ENCODE measurements around the gene RABEP1. TPM values are rescaled to one million over a fixed set of nuclear protein-coding genes. Genes with fewer than 3 reads are reported as not detected.
A peak's percentile ranks its signal among the peaks of the same experiment; 100 is the strongest.

Gene RABEP1
- total RNA-seq, 1 experiment from 2014 or later, result 53.0 TPM

- peaks cover 17% of the 10 kb centered on the region for H3K36me3 ChIP-seq (ENCODE audit: low read depth)
- DNase-seq, result no peak
- peak overlapping the region; percentile 8; the same call in 1 of the 2 replicates for H3K27ac ChIP-seq
- intact Hi-C loops (cut with micrococcal nuclease; ENCODE audit: unreplicated experiment), result no loop called here
- CTCF ChIA-PET, result no interaction called here
- H3K27me3 ChIP-seq (ENCODE audit: insufficient read depth, low read depth), result no peaks in the 10 kb centered on the region
- no peaks in the 10 kb centered on the region for H3K79me2 ChIP-seq (ENCODE audit: low read depth)
- H3K4me1 ChIP-seq (replicated peaks; ENCODE audit: insufficient read depth), result no peaks in the 10 kb centered on the region; the same call in 1 of the 2 replicates
- no peaks in the 10 kb centered on the region for H3K9me2 ChIP-seq (ENCODE audit: insufficient read depth)
- H3K9me3 ChIP-seq (ENCODE audit: insufficient read depth, low read depth), result no peaks in the 10 kb centered on the region
- POLR2A ChIA-PET (ENCODE audit: unreplicated experiment), result interaction anchor here (0.7 kb wide), 1 partner anchor 139 kb away, joined by 5 read pairs; no protein-coding TSS in a partner anchor
- H3K4me3 ChIP-seq, result no peak overlapping the region
- no peak overlapping the region for H2AFZ ChIP-seq
- no peak for TF ChIP-seq EZH2 (IDR thresholded peaks at IDR 0.05; ENCODE audit: low read depth)
- TF ChIP-seq CTCF (conservative IDR thresholded peaks at IDR 0.05), result no peak
- no peaks in the 10 kb centered on the region; the same call in 1 of the 2 replicates for H4K20me1 ChIP-seq (ENCODE audit: insufficient read depth)
- H3K4me2 ChIP-seq, result no peak overlapping the region
- peaks cover 10% of the 10 kb centered on the region; the same call in 1 of the 2 replicates for H3F3A ChIP-seq (ENCODE audit: insufficient read depth, low read depth)
- BruUV-seq (replicated peaks), result no TSS peak
These were observed 83.7 kb downstream of the RABEP1 start for GRCh38 chr17:5365831-5366230.

GRCh38 chr17:5370411-5370810 is 88.3 kb downstream of the RABEP1 start:
- Histone ChIP-seq H3K27me3 (ENCODE audit: insufficient read depth, low read depth) (no peaks in the 10 kb centered on the region), H3K4me3 (no peak overlapping the region), H2AFZ (no peak overlapping the region), H3K9me3 (ENCODE audit: insufficient read depth, low read depth) (no peaks in the 10 kb centered on the region), H3K36me3 (ENCODE audit: low read depth) (peaks cover 25% of the 10 kb centered on the region), H3K4me1 (replicated peaks; ENCODE audit: insufficient read depth) (no peaks in the 10 kb centered on the region; the same call in 1 of the 2 replicates), H3K27ac (no peak overlapping the region), H3K79me2 (ENCODE audit: low read depth) (no peaks in the 10 kb centered on the region), H3F3A (ENCODE audit: insufficient read depth, low read depth) (peaks cover 17% of the 10 kb centered on the region), H4K20me1 (ENCODE audit: insufficient read depth) (no peaks in the 10 kb centered on the region; the same call in 1 of the 2 replicates), H3K9me2 (ENCODE audit: insufficient read depth) (no peaks in the 10 kb centered on the region), H3K4me2 (no peak overlapping the region)
- CTCF ChIA-PET, result no interaction called here
- BruUV-seq (replicated peaks), result no TSS peak
- intact Hi-C loops (cut with micrococcal nuclease; ENCODE audit: unreplicated experiment), result no loop called here
- POLR2A ChIA-PET (ENCODE audit: unreplicated experiment), result no interaction called here
- DNase-seq, result no peak
- TF ChIP-seq EZH2 (IDR thresholded peaks at IDR 0.05; ENCODE audit: low read depth), result no peak
- no peak for TF ChIP-seq CTCF (conservative IDR thresholded peaks at IDR 0.05)

GRCh38 chr17:5373112-5373511 is 91.0 kb downstream of the RABEP1 start:
- Histone ChIP-seq H3K27me3 (ENCODE audit: insufficient read depth, low read depth) (no peaks in the 10 kb centered on the region), H3K27ac (no peak overlapping the region), H3K9me3 (ENCODE audit: insufficient read depth, low read depth) (no peaks in the 10 kb centered on the region), H3K79me2 (ENCODE audit: low read depth) (no peaks in the 10 kb centered on the region), H3K9me2 (ENCODE audit: insufficient read depth) (no peaks in the 10 kb centered on the region), H3K4me1 (replicated peaks; ENCODE audit: insufficient read depth) (no peaks in the 10 kb centered on the region), H3K36me3 (ENCODE audit: low read depth) (peaks cover 16% of the 10 kb centered on the region; the same call in 1 of the 2 replicates), H3K4me3 (no peak overlapping the region), H3F3A (ENCODE audit: insufficient read depth, low read depth) (peaks cover 22% of the 10 kb centered on the region), H2AFZ (no peak overlapping the region), H3K4me2 (no peak overlapping the region), H4K20me1 (ENCODE audit: insufficient read depth) (no peaks in the 10 kb centered on the region)
- no TSS peak for BruUV-seq (replicated peaks)
- ChIA-PET CTCF (no interaction called here), POLR2A (ENCODE audit: unreplicated experiment) (interaction anchor here (0.6 kb wide), 1 partner anchor 42 kb away, joined by 7 read pairs; no protein-coding TSS in a partner anchor)
- no peak for TF ChIP-seq CTCF (conservative IDR thresholded peaks at IDR 0.05)
- TF ChIP-seq EZH2 (IDR thresholded peaks at IDR 0.05; ENCODE audit: low read depth), result no peak
- intact Hi-C loops (cut with micrococcal nuclease; ENCODE audit: unreplicated experiment), result no loop called here
- DNase-seq, result no peak
